GM21723 (cell line): ENCODE results near the gene MDFIC.
"Not testable (repeated sequence)": the region's sequence is repeated elsewhere in the genome, so short reads cannot be mapped to it uniquely, and the experiment has no call there.

ENCODE experiments used
- ATAC-seq: cut with Tn5 transposase; IDR thresholded peaks from one replicate; pipeline ENCODE4 v1.9.1; 2021; ENCODE audit warnings: mild to moderate bottlenecking, moderate library complexity; ENCODE audit not compliant: unreplicated experiment

MDFIC gene, protein sequence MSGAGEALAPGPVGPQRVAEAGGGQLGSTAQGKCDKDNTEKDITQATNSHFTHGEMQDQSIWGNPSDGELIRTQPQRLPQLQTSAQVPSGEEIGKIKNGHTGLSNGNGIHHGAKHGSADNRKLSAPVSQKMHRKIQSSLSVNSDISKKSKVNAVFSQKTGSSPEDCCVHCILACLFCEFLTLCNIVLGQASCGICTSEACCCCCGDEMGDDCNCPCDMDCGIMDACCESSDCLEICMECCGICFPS

DNA sequence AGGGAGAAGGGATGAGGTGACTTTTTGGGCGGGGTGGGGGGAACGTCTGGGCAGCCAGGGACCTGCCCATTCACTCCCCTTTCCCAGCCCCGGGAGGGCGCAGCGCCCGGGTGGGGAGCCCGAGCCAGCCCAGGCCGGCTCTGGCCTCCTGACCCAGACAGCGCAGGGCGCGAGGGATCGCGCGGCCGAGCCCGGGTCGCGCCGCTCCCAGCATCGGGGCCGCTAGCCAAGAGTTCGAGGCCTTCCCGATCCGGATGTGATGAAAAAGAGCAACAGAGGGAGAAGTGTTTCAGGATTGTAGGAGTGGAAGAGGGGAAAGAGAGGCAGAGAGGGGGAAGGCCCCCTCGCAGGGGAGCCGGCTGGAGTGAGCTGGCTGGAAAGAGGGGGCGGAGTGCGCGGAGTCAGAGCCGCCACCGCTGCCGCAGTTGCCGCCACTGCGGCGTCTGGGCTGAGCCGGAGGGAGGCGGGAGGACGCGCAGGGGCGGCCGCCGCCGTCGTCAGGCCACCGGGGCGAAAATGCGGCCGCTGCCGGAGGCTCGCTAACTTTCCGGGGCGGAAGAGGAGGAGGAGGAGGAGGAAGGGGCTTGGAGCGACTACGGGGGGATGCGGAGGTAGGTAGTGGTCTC is at the start of gene MDFIC:
Gene MDFIC (plus strand): TSS at position 69 of the 626 bp plus-strand sequence. CDS start 940 bp downstream, outside the sequence.
- peak; percentile 42 for ATAC-seq

DNA sequence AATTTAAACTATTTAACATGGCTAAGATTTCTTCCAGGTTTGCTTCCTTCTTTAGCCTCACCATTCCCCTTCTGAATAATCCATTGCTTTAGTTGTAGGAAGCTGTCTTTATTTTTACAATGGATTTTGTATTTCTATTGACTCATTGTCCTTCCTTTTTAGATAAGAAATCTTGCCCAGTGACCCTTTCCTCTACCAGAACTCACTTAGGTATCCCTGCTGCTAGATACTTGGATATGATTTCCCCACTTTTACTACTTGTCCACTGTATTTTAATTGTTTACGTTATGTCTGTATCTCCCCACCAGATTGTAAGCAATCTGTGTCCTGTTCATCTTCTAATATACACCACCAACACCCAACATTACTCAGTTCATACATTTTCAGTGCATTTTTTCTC is 47.7 kb upstream of the MDFIC start:
- no peak for ATAC-seq

DNA sequence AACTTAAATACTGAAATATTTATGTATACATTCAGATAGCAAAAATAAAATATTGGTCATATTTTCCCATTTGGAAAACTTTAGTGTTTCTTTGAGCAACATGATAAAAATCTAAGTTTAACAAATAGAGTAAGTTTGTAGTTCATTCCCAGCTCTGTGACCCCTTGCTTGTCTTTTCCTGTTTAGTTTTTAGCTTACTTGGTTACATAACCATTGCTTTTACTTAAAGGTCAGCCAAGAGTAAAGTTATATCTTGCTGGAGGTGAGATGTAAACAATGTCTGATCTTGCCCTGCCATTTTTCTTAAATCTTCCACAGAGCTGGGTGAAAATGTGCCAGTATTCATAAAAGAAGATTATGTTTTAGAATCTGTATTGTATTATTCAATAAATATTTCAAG is 46.7 kb upstream of the MDFIC start:
- ATAC-seq: no peak

DNA sequence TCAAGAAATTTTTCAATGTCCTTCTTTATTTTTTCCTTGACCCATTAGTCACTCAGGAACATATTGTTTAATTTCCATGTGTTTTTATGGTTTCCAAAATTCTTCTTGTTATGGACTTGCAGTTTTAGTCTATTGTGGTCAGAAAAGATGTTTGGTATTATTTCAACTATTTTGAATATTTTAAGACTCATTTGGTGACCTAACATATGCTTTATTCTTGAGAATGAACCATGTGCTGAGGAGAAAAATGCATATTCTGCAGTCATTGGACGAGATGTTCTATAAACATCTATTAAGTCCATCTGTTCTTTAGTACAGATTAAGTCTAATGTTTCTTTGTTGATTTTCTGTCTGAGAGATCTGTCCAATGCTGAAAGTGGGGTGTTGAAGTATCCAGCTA is 42.3 kb upstream of the MDFIC start:
- ATAC-seq: no peak

DNA sequence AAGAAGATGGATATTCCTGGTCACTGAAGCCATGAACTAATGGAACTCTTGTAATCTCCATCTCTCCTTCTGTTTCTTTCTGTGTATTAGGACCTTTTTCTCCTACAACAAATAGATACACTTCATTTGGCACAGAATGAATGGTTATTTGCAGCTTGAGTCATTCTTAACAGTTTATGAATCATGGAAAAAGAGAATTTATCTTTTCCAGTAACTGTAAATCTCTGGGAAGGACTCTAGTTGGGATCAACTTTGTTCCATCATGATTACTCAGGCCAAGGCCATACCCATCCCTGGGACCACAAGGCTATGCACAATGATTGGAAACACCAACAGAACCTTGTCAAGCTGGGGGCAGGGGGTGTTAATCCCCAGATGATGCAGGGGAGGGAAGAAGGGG is 36.1 kb upstream of the MDFIC start:
- no peak for ATAC-seq

DNA sequence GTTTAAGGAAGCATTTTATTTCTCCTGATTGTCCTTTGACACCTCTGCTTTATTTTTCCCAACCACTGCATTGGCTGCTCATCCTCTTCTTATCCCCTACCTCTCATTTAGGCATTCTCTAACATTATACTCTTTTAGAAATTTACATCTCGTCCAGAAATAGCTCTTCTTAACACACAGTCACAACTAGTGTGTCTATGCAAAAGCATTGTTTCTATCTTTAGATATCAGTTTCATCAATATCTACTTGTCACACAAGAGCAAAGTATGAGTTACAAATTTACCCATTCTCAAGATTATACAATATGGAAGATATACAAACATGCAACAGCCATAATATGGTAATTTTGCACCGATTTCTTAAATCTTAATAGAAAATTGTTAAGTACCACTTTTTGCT is 35.7 kb upstream of the MDFIC start:
- ATAC-seq: no peak

DNA sequence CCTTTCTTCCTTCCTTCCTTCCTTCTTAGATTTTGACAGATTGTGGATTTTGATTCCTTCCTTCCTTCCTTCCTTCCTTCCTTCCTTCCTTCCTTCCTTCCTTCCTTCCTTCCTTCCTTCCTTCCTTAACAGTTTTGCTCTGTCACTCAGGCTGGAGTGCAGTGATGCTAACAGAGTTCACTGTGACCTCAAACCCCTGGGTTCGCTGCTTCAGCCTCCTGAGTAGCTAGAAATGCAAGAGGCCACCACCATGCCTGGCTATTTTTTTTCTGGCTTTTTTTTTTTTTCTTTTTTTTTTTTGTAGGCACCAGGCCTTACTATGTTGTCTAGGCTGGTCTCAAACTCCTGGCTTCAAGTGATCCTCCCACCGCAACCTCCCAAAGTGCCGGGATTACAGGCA is 32.8 kb upstream of the MDFIC start:
- ATAC-seq: not testable (repeated sequence)

DNA sequence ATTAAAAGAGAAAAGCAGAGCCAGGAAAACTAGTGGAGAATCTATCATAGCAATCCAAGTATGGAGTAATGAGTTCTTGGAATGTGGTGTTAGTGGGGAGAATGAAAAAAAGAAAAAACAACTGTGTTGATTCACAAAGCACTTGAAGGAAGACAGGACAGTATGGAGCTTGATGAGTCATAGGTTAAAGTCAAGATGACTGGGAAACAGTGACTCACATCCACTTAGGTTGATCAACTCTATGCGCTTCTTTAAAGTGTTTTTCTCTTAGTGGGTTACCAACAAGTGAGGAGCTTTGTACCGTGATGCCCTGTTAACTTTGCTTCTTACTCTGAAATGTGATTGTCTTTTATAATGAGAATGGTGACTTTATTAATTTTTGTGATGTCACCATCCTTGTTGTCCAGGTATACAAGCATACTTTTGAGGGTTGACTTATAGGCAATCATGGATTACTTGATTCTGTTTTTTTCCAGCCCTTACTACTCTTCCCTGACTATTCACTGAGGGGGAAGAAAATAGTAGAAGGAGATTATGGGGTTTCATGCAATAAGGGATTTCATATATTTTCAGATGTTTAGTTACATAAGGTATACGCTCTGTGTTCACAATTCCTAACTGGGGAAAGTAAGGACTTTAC is 32.1 kb upstream of the MDFIC start:
- ATAC-seq: peak; percentile 76

DNA sequence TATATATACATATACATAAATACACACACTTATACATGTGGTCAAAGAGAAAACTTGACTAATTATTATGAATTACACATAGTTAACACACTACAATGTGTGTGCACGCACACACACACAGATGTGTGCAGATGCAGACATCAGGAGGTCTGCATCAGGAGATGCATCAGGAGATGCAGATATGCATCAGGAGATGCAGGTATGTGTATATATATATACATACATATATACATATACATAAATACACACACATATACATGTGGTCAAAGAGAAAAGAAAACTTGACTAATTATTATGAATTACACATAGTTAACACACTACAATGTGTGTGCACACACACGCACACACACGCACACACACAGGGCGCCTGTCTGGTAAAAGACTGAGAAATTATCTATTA is 31.3 kb upstream of the MDFIC start:
- ATAC-seq: no peak

DNA sequence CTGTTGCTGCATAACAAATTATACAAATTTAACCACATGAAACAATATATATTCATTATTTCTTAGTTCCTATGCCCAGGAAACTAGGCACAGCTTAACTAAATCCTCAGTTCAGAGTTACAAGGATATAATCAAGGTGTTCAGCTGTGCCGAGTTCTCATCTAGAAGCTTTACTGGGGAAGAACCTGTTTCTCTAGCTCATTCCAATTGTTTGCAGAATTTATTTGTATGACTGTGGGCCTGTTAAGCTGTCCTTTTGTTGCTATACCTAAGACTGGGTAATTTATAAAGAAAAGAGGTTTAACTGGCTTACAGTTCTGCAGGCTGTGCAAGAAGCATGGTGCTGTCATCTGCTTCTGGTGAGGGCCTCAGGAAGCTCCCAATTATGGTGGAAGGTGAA is 21.8 kb upstream of the MDFIC start:
- no peak for ATAC-seq

DNA sequence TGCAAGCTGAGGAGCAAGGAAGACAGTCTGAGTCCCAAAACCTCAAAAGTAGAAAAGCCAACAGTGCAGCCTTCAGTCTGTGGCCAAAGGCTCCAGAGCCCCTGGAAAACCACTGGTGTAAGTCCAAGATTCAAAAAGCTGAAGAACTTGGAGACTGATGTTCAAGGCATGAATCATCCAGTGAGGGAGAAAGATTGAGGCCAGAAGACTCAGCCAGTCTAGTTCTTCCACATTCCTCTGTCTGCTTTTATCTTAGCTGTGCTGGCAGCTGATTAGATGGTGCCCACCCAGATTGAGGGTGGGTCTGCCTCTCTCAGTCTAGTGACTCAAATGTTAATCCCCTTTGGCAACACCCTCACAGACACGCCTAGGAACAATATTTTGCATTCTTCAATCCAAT is 20.1 kb upstream of the MDFIC start:
- ATAC-seq: no peak

DNA sequence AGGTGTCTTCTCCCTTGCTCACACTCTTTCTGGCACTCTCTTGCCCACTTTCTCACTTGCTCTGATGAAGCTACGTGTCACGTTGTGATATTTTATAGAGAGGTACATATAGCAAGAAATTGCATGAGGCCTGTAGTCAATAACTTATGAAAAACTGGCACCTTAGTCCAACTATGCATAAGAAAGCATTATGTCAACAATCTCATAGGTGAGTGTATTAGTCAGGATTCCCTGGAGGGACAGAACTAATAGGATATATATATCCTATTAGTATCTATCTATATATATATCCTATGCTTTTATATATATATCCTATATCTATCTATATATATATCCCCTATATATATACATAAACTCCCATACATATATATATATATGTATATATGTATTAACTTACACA is 18.8 kb upstream of the MDFIC start:
- no peak for ATAC-seq

DNA sequence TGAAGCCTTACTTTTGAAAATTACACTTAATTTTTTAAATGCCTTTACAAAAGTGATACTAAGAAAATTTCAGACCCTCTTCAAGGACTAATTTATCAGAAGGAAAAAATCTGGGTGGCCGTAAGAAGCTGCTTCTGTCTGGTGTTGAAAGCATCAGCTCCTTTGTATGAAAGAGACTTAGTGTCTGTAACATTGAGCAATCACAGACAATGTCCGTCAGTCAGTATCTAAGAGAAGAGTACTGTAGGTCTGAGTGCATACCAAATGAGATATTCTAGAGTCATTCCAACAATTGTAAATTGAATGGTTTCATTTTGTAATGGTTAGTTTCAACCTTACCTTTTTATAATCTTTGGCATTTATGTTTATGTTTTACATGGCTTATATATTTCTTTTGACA is 11.1 kb upstream of the MDFIC start:
- ATAC-seq: no peak

DNA sequence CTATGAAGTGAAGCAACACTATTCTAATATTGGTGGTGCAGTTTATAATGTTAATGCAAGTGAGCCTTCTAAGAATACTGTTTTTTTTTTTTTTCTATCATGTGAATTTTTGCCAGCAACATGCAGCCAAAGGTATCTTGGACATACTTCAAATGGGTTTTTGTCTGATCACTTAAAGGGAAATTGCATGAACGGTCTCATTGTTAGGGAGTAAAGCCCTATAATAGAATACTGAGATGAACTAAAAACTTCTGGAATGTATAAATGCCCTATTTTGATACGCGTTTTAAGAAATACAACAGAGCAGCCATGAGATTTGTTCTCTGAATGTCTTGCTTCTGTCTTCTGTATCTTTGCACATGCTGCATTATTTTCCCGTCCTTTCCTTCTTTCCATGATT is 10.5 kb upstream of the MDFIC start:
- ATAC-seq: no peak

DNA sequence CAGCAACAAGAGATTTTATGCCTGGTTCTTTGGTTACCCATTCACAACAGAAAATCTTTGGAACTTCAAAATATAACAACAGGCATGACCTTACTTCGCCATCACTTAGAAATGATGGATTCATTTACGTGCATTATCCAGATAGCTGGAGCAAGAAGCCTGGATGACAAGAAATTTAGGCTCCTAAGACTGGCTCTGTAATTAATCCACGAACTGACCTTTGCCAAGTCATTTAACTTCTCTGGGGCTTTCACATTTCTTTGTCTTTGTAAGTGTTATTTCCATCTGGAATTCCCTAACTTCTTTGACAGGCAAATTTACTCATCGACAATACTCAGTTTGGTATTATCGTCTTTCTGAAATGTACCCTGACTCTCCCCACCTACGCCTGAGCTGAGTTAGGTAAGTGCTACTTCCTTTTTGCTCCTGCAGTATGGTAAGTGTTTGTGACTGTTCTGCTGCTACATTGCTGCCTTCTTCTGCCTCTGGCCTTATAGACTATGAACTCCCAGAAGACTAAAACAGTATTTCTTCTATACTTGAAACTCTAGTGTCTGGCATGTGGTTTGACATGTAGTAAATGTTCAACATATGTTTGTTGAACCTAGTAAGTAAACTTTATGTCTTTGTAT is 5.5 kb upstream of the MDFIC start:
- peak; percentile 84 for ATAC-seq

DNA sequence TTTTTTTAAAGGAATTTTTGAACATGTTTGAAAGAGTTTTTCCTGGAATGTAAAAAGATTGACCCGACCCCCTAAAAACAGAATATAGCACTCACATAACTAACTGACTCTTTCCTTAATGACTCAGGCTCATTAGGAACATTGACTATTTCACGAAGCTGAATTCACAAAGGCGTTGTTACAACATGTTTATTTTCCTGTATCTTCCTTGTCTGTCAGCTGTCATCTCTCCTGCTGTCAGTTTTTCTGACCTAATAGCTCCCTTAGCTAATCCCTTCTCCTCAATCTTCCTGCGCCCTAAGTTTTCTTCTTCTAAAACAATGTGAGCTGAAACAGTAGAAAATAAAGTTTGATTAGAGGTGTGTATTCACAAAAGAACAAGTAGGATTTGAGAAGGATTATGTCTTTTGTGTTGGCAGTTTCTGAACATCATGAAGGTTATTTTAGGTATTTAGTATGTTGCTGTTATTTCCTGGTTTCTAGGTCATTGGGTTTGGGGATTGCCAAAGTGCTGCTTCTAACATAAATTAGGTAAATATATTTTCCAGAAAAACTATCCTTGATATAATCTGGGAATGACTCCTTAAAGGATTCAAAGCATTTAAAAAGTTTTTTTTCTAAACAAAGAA is 4.6 kb upstream of the MDFIC start:
- no peak for ATAC-seq

DNA sequence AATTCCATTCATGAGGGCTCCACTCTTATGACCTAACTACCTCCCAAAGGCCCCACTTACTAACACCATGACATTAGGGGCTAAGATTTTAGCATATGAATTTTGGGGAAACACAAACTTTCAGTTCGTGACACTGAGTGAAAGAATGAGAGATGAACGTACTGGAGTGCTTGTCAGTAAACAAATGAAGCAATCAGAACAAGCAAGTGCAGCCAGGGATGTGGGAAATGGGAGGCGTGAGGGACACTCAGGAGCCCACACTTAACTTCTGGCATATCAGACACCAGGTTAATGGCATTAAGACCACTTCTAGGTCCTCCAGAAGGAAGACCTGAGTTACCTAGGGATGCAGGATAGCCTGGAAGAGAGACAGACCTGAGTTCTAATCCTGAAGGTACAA is 2.3 kb upstream of the MDFIC start:
- ATAC-seq: no peak

DNA sequence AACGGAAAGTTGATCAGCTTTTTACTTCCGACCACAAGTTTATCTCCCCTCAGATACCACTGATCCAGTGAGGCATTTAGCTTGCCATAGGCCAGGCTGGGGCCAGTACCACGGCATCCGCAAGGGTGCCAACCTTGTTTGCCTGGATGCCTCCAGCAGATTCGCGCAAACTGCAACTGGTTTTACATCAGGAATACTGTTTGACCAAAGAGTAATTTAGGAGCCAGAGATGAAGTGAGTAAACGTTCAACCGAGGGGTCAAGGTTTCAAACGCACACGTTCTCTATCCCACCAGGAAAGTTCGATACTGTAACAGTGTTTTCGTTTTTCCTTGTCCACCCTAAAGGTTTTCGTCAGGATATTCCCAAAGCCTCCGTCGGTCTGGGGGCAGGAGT is 266 bp upstream of the MDFIC start:
- no peak for ATAC-seq

DNA sequence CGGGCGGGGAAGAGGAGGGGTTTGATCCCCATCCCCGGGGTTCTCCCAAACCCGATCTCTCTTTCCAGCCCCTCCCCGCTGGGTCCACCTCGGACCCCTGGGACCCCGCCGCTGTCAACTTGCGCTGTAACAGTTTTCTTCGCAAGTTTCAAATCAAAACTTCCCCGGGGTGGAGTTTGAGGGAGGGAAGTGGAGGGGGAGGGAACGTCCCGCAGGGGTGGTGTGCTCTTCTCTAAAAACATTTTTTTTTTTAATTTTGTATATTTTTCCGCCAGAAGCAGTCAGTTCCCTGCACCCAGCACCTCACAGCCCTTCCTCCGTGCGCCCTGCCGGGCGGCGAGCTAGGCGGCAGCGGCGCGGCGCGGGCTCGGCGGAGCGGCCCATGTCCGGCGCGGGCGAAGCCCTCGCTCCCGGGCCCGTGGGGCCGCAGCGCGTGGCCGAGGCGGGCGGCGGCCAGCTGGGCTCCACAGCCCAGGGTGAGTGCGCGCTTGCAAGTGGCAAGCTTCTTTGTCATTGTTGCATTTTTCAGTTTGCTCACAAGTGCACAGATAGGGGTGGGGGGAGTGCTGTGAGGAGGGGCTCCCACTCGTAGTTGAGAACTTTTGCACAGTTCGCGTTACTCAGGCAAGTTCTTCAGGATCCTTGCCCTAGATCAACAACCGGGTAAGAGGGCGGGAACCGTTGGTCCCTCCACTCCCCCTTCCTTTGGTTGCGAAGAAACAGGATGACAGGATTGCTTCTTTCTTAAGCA is 933 bp downstream of the MDFIC start:
- peak; percentile 29 for ATAC-seq

DNA sequence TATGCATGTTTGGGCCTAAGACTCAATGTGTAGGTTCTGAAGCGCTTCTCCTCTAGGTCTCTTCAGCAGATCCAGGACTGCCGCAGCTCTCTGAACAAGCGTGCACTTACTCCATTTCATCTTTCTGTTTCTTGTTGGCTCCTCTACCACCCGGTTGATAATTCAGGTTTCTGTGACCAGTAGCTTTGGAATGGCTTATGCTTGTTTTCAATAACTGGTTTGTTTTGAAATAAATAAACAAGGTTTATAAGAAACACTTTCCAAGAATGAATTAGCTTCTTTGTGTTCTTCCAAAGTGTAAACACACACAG is 1.5 kb downstream of the MDFIC start:
- ATAC-seq: no peak
